BE2C (cell line): ENCODE results near the gene SLC45A1. TPM values are rescaled to one million over a fixed set of nuclear protein-coding genes. Genes with fewer than 3 reads are reported as not detected.
"Not testable (repeated sequence)": the region's sequence is repeated elsewhere in the genome, so short reads cannot be mapped to it uniquely, and the experiment has no call there.

Experiments used
- DNase-seq: peaks from one replicate; pipeline ENCODE4 v3.0.0-alpha.2; 2020
- H3K27me3 ChIP-seq: fragments of 250-450 bp; sonication (Bioruptor Pico); 2 replicates; pipeline ENCODE4 v1.5.1; 2020; ENCODE audit warnings: mild to moderate bottlenecking
- H3K36me3 ChIP-seq: fragments of 250-450 bp; sonication (Bioruptor Pico); 2 replicates; pipeline ENCODE4 v1.5.1; 2020; ENCODE audit warnings: mild to moderate bottlenecking
- H3K4me1 ChIP-seq: fragments of 250-450 bp; sonication (Bioruptor Pico); 2 replicates; pipeline ENCODE4 v1.5.1; 2020
- H3K4me3 ChIP-seq: 2 replicates; pipeline ENCODE4 v1.5.1; 2011; ENCODE audit warnings: low read depth, low read length
- H3K9me3 ChIP-seq: fragments of 250-450 bp; sonication (Bioruptor Pico); 2 replicates; pipeline ENCODE4 v1.5.1; 2020
- CTCF ChIP-seq: IDR thresholded peaks from 2 replicates; pipeline ENCODE4 v1.5.1; 2012; ENCODE audit warnings: mild to moderate bottlenecking, low read depth, low read length
- polyA plus RNA-seq: library from polyadenylated mRNA; unstranded; fragments of >200 nt; gene quantifications from one replicate; pipeline ENCODE4 v1.2.1, GENCODE V29; 2012; ENCODE audit warnings: low read depth, missing spikeins; ENCODE audit not compliant: insufficient read length, insufficient read depth

Gene SLC45A1
- polyA plus RNA-seq, result 0.96 TPM

- H3K4me1 ChIP-seq, result no peaks in the 10 kb centered on the region
- H3K36me3 ChIP-seq, result no peaks in the 10 kb centered on the region
- peak within 1 kb of the TSS; percentile 48 for H3K4me3 ChIP-seq
- H3K27me3 ChIP-seq, result no peaks in the 10 kb centered on the region
- DNase-seq, result peak; percentile 69
- no peak for TF ChIP-seq CTCF
- no peaks in the 10 kb centered on the region for H3K9me3 ChIP-seq
Observed at GRCh38 chr1:8317647-8318381, at the start of gene SLC45A1. SLC45A1 (plus strand) TSS chr1:8318114; CDS start chr1:8324330, 6,216 bp downstream.

GRCh38 chr1:8273036-8273435 is 44.9 kb upstream of the SLC45A1 start:
- H3K4me1 ChIP-seq, result no peaks in the 10 kb centered on the region
- H3K9me3 ChIP-seq, result no peaks in the 10 kb centered on the region
- no peaks in the 10 kb centered on the region for H3K36me3 ChIP-seq
- no peak overlapping the region for H3K4me3 ChIP-seq
- DNase-seq, result no peak
- no peak for TF ChIP-seq CTCF
- H3K27me3 ChIP-seq, result no peaks in the 10 kb centered on the region

GRCh38 chr1:8274352-8274751 is 43.6 kb upstream of the SLC45A1 start:
- no peaks in the 10 kb centered on the region for H3K36me3 ChIP-seq
- H3K9me3 ChIP-seq, result no peaks in the 10 kb centered on the region
- no peak for TF ChIP-seq CTCF
- no peaks in the 10 kb centered on the region for H3K27me3 ChIP-seq
- no peak for DNase-seq
- no peaks in the 10 kb centered on the region for H3K4me1 ChIP-seq
- H3K4me3 ChIP-seq, result no peak overlapping the region

GRCh38 chr1:8276173-8276914 is 41.6 kb upstream of the SLC45A1 start:
- H3K27me3 ChIP-seq, result no peaks in the 10 kb centered on the region
- no peak for TF ChIP-seq CTCF
- no peaks in the 10 kb centered on the region for H3K9me3 ChIP-seq
- H3K4me1 ChIP-seq, result no peaks in the 10 kb centered on the region
- DNase-seq, result no peak
- H3K36me3 ChIP-seq, result no peaks in the 10 kb centered on the region
- H3K4me3 ChIP-seq, result no peak overlapping the region

- Histone ChIP-seq H3K4me3 (no peak overlapping the region), H3K4me1 (no peaks in the 10 kb centered on the region), H3K36me3 (no peaks in the 10 kb centered on the region), H3K9me3 (no peaks in the 10 kb centered on the region), H3K27me3 (no peaks in the 10 kb centered on the region)
- TF ChIP-seq CTCF, result no peak
- no peak for DNase-seq
Observed at GRCh38 chr1:8276932-8277331, 41.0 kb upstream of the SLC45A1 start.

GRCh38 chr1:8278677-8279076 is 39.2 kb upstream of the SLC45A1 start:
- H3K9me3 ChIP-seq, H3K27me3 ChIP-seq, H3K36me3 ChIP-seq, DNase-seq, H3K4me1 ChIP-seq, H3K4me3 ChIP-seq: not testable (repeated sequence)
